OCI-LY3 (cell line): Measurements from ENCODE around the gene SLC4A4.

Experiments
- H2AFZ ChIP-seq: fragments of 200-600, 300-600 bp; shearing (Covaris generic); 2 replicates; pipeline ENCODE4 v1.6.0; 2014; ENCODE audit warnings: antibody characterized with exemption, low read depth, low read length
- H3K27ac ChIP-seq: fragments of 200-600, 300-600 bp; sonication (generic); 2 replicates; pipeline ENCODE4 v1.5.1; 2014; ENCODE audit warnings: mild to moderate bottlenecking, low read length, moderate library complexity, mixed read lengths
- H3K27me3 ChIP-seq: fragments of 200-600, 300-600 bp; sonication (generic); 2 replicates; pipeline ENCODE4 v1.6.1; 2014; ENCODE audit warnings: low read depth, low read length, mixed read lengths
- H3K36me3 ChIP-seq: fragments of 200-600, 300-600 bp; sonication (generic); replicated peaks from 2 replicates; pipeline ENCODE3; 2014; ENCODE audit warnings: low read depth, low read length, mixed read lengths
- H3K4me1 ChIP-seq: fragments of 300-600, 200-600 bp; sonication (generic); 2 replicates; pipeline ENCODE4 v1.6.1; 2014; ENCODE audit warnings: low read length, mixed read lengths
- H3K4me2 ChIP-seq: fragments of 200-600, 300-600 bp; sonication (generic); 2 replicates; pipeline ENCODE4 v1.6.1; 2014; ENCODE audit warnings: low read length, mixed read lengths
- H3K4me3 ChIP-seq: fragments of 300-600, 200-600 bp; sonication (generic); 2 replicates; pipeline ENCODE4 v1.5.1; 2014; ENCODE audit warnings: antibody characterized with exemption, mild to moderate bottlenecking, low read length, moderate library complexity
- H3K79me2 ChIP-seq: fragments of 300-600, 200-600 bp; shearing (Covaris generic); 2 replicates; pipeline ENCODE4 v1.6.1; 2014; ENCODE audit warnings: mild to moderate bottlenecking, low read length, mixed read lengths
- H3K9ac ChIP-seq: fragments of 300-600, 200-600 bp; shearing (Covaris generic); 2 replicates; pipeline ENCODE4 v1.6.0; 2014; ENCODE audit warnings: mild to moderate bottlenecking, low read length, moderate library complexity
- H3K9me3 ChIP-seq: fragments of 200-600, 300-600 bp; shearing (Covaris generic); 2 replicates; pipeline ENCODE4 v1.6.1; 2014; ENCODE audit warnings: low read length, mixed read lengths; ENCODE audit not compliant: insufficient read depth
- H4K20me1 ChIP-seq: fragments of 200-600, 300-600 bp; sonication (generic); 2 replicates; pipeline ENCODE4 v1.6.1; 2016; ENCODE audit warnings: low read length, mixed read lengths; ENCODE audit not compliant: insufficient read depth
- CTCF ChIP-seq: fragments of 200-600, 300-600 bp; sonication (generic); IDR thresholded peaks from 2 replicates; pipeline ENCODE4 v1.5.1; 2014; ENCODE audit warnings: antibody characterized with exemption, low read length, low read depth
- EZH2phosphoT487 ChIP-seq: fragments of 200-600 bp; shearing (Covaris generic); IDR thresholded peaks from 2 replicates; pipeline ENCODE4 v1.6.1; 2018; ENCODE audit warnings: antibody characterized with exemption, mixed run types, low read depth

SLC4A4 gene

DNA sequence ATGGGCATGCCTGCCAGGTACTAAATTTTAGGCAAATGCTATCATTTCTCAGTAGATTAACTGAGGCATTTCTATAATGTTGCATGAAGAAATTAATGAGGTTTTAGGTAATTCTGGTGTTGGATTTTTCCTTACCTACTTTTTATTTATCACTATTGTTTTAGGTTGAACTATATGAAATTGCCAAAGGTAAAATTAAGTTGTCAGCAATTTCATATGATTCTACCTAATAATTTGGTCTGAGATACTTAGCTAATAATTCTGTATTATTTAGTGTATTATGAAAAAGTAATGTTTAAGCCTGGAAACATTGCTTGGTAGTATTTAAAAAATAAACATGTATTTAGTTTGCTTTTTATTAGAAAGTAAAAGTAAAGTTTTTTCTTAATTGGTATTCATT is 22.7 kb downstream of the SLC4A4 start:
- no peak overlapping the region for H3K4me3 ChIP-seq
- no peaks in the 10 kb centered on the region for H3K4me1 ChIP-seq
- H4K20me1 ChIP-seq = no peaks in the 10 kb centered on the region
- no peaks in the 10 kb centered on the region for H3K9me3 ChIP-seq
- H3K9ac ChIP-seq = no peak overlapping the region
- H3K4me2 ChIP-seq = no peak overlapping the region
- no peaks in the 10 kb centered on the region for H3K27me3 ChIP-seq
- H2AFZ ChIP-seq = no peak overlapping the region
- no peaks in the 10 kb centered on the region for H3K79me2 ChIP-seq
- H3K27ac ChIP-seq = no peak overlapping the region
- H3K36me3 ChIP-seq = no peaks in the 10 kb centered on the region
- TF ChIP-seq CTCF (no peak), EZH2phosphoT487 (no peak)

DNA sequence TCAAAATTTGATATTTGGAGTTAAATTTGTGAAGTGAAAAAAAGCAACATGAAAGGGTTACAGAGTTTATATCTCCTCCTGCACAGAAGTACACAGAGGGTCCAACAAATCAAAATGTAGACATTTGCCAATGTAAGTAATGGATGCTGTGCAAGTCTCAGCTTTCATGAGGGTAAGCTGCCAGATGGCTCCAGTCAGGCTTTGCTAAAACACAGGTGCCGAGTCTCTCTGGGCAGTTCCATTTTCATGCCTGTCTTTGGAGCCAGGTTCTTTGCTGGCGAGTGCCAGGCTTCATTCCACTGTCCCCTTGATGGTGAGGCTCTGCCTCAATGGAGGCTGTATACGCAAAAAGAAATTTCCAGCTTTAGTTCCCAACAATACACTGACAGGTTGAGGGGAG is 27.9 kb downstream of the SLC4A4 start:
- Histone ChIP-seq H2AFZ (no peak overlapping the region), H3K27ac (no peak overlapping the region)

GRCh38 chr4:71367546-71367945 is 28.7 kb downstream of the SLC4A4 start:
- H3K36me3 ChIP-seq = no peaks in the 10 kb centered on the region

More for the DNA sequence above, 27.9 kb downstream of the SLC4A4 start:
- Histone ChIP-seq H3K9ac (no peak overlapping the region), H3K9me3 (no peaks in the 10 kb centered on the region), H4K20me1 (no peaks in the 10 kb centered on the region), H3K4me2 (no peak overlapping the region), H3K79me2 (no peaks in the 10 kb centered on the region), H3K27me3 (no peaks in the 10 kb centered on the region), H3K4me3 (no peak overlapping the region), H3K4me1 (no peaks in the 10 kb centered on the region), H3K36me3 (no peaks in the 10 kb centered on the region)
- TF ChIP-seq EZH2phosphoT487 = no peak
- TF ChIP-seq CTCF = no peak

GRCh38 chr4:71368906-71369305 is 30.1 kb downstream of the SLC4A4 start:
- no peak overlapping the region for H3K9ac ChIP-seq
- TF ChIP-seq CTCF (no peak), EZH2phosphoT487 (no peak)

More at GRCh38 chr4:71367546-71367945, 28.7 kb downstream of the SLC4A4 start:
- Histone ChIP-seq H3K9me3 (no peaks in the 10 kb centered on the region), H3K4me3 (no peak overlapping the region), H4K20me1 (no peaks in the 10 kb centered on the region), H3K27me3 (no peaks in the 10 kb centered on the region), H3K4me2 (no peak overlapping the region), H3K27ac (no peak overlapping the region), H2AFZ (no peak overlapping the region), H3K79me2 (no peaks in the 10 kb centered on the region), H3K9ac (no peak overlapping the region), H3K4me1 (no peaks in the 10 kb centered on the region)
- TF ChIP-seq CTCF (no peak), EZH2phosphoT487 (no peak)

More at GRCh38 chr4:71368906-71369305, 30.1 kb downstream of the SLC4A4 start:
- H3K4me2 ChIP-seq = no peak overlapping the region
- no peaks in the 10 kb centered on the region for H3K36me3 ChIP-seq
- no peaks in the 10 kb centered on the region for H3K27me3 ChIP-seq
- H4K20me1 ChIP-seq = no peaks in the 10 kb centered on the region
- no peaks in the 10 kb centered on the region for H3K9me3 ChIP-seq
- H3K4me1 ChIP-seq = no peaks in the 10 kb centered on the region
- H2AFZ ChIP-seq = no peak overlapping the region
- H3K27ac ChIP-seq = no peak overlapping the region
- H3K79me2 ChIP-seq = no peaks in the 10 kb centered on the region
- H3K4me3 ChIP-seq = no peak overlapping the region
